ENCODE data around the gene SPG11.
A peak's percentile ranks its signal among the peaks of the same experiment; 100 is the strongest.
"Not testable (repeated sequence)": the region's sequence is repeated elsewhere in the genome, so short reads cannot be mapped to it uniquely, and the experiment has no call there.

SPG11 gene

DNA sequence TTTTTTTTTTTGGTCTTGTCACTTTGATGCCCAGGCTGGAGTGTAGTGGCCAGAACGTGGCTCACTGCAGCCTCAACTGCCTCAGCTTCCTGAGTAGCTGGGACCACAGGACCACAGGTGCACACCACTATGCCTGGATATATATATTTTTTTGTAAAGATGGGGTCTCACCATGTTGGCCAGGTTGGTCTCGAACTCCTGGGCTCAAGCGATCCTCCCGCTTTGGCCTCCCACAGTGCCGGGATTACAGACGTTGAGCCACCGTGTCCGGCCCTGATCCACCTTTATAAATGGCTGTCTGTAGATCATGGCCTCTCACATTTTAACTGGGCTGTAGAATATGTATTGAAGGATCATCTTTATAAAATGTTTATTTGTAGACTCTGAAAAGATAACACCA is 128.4 kb downstream of the SPG11 start:
- Histone ChIP-seq H4K20me1 (ENCODE audit: insufficient read depth, low read length) (no peaks in the 10 kb centered on the region), H3K36me3 (ENCODE audit: insufficient read depth, low read length) (peaks cover 8% of the 10 kb centered on the region; the same call in 1 of the 2 replicates), H3K27me3 (ENCODE audit: insufficient read depth, low read length, poor library complexity) (no peaks in the 10 kb centered on the region), H3K9ac (ENCODE audit: low read depth, low read length) (no peak overlapping the region), H3K9me3 (ENCODE audit: insufficient read depth, low read length, severe bottlenecking) (no peaks in the 10 kb centered on the region), H3K4me1 (ENCODE audit: insufficient read depth, low read length) (peaks cover 26% of the 10 kb centered on the region), H2AFZ (ENCODE audit: low read depth, low read length) (no peak overlapping the region), H3K4me3 (ENCODE audit: low read depth in 1 of 2, low read length in 2 of 2) (no peak overlapping the region), H3K4me2 (ENCODE audit: insufficient read depth, low read length) (no peak overlapping the region), H3K79me2 (ENCODE audit: insufficient read depth, low read length) (peaks cover 36% of the 10 kb centered on the region), H3K27ac (ENCODE audit: low read length) (no peak overlapping the region)
- TF ChIP-seq, protein P1, sequence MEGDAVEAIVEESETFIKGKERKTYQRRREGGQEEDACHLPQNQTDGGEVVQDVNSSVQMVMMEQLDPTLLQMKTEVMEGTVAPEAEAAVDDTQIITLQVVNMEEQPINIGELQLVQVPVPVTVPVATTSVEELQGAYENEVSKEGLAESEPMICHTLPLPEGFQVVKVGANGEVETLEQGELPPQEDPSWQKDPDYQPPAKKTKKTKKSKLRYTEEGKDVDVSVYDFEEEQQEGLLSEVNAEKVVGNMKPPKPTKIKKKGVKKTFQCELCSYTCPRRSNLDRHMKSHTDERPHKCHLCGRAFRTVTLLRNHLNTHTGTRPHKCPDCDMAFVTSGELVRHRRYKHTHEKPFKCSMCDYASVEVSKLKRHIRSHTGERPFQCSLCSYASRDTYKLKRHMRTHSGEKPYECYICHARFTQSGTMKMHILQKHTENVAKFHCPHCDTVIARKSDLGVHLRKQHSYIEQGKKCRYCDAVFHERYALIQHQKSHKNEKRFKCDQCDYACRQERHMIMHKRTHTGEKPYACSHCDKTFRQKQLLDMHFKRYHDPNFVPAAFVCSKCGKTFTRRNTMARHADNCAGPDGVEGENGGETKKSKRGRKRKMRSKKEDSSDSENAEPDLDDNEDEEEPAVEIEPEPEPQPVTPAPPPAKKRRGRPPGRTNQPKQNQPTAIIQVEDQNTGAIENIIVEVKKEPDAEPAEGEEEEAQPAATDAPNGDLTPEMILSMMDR (IDR thresholded peaks at IDR 0.05; ENCODE audit: borderline replicate concordance, extremely low read depth, low read length, poor library complexity, severe bottlenecking): no peak
- TF ChIP-seq EZH2 (IDR thresholded peaks at IDR 0.05; ENCODE audit: borderline replicate concordance, low read depth, low read length, severe bottlenecking): no peak
- no peak for DNase-seq
- ATAC-seq (ENCODE audit: insufficient read depth, low read depth): no peak

DNA sequence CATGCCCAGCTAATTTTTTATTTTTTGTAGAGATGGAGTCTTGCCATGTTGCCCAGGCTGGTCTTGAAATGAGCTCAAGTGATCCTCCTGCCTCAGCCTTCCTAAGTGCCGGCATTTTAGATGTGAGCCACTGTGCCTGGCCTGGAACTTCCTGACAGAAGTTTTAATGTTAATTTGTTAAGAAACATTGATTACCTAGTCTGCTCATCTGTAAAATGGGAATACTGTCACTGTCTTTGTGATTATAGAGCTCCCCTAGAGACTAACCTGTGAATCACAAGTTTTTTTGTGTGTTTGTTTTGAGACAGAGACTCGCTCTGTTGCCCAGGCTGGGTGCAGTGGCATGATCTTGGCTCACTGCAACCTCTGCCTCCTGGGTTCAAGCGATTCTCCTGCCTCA is 130.8 kb downstream of the SPG11 start:
- H2AFZ ChIP-seq (ENCODE audit: low read depth, low read length): no peak overlapping the region
- no peak overlapping the region for H3K4me2 ChIP-seq (ENCODE audit: insufficient read depth, low read length)
- peaks cover 3% of the 10 kb centered on the region; the same call in 1 of the 2 replicates for H3K36me3 ChIP-seq (ENCODE audit: insufficient read depth, low read length)
- no peaks in the 10 kb centered on the region for H4K20me1 ChIP-seq (ENCODE audit: insufficient read depth, low read length)
- H3K9ac ChIP-seq (ENCODE audit: low read depth, low read length): no peak overlapping the region
- peaks cover 16% of the 10 kb centered on the region for H3K79me2 ChIP-seq (ENCODE audit: insufficient read depth, low read length)
- ATAC-seq (ENCODE audit: insufficient read depth, low read depth) (no peak), DNase-seq (no peak)
- TF ChIP-seq, protein P1 (IDR thresholded peaks at IDR 0.05; ENCODE audit: borderline replicate concordance, extremely low read depth, low read length, poor library complexity, severe bottlenecking): peak; percentile 39
- TF ChIP-seq EZH2 (IDR thresholded peaks at IDR 0.05; ENCODE audit: borderline replicate concordance, low read depth, low read length, severe bottlenecking): no peak
- peaks cover 11% of the 10 kb centered on the region for H3K4me1 ChIP-seq (ENCODE audit: insufficient read depth, low read length)
- H3K27me3 ChIP-seq (ENCODE audit: insufficient read depth, low read length, poor library complexity): no peaks in the 10 kb centered on the region
- H3K27ac ChIP-seq (ENCODE audit: low read length): no peak overlapping the region
- no peak overlapping the region for H3K4me3 ChIP-seq (ENCODE audit: low read depth in 1 of 2, low read length in 2 of 2)
- no peaks in the 10 kb centered on the region for H3K9me3 ChIP-seq (ENCODE audit: insufficient read depth, low read length, severe bottlenecking)

- H2AFZ ChIP-seq (ENCODE audit: low read depth, low read length); H3K27me3 ChIP-seq (ENCODE audit: insufficient read depth, low read length, poor library complexity); H3K4me3 ChIP-seq (ENCODE audit: low read depth in 1 of 2, low read length in 2 of 2); H3K9me3 ChIP-seq (ENCODE audit: insufficient read depth, low read length, severe bottlenecking); H3K27ac ChIP-seq (ENCODE audit: low read length); H3K9ac ChIP-seq (ENCODE audit: low read depth, low read length); DNase-seq; H3K36me3 ChIP-seq (ENCODE audit: insufficient read depth, low read length); ATAC-seq (ENCODE audit: insufficient read depth, low read depth); H4K20me1 ChIP-seq (ENCODE audit: insufficient read depth, low read length); H3K4me2 ChIP-seq (ENCODE audit: insufficient read depth, low read length): not testable (repeated sequence)
- Histone ChIP-seq H3K79me2 (ENCODE audit: insufficient read depth, low read length) (peaks cover 12% of the 10 kb centered on the region), H3K4me1 (ENCODE audit: insufficient read depth, low read length) (peaks cover 11% of the 10 kb centered on the region)
These were observed 131.2 kb downstream of the SPG11 start for GRCh38 chr15:44532275-44532674.

GRCh38 chr15:44530653-44531052 is 132.8 kb downstream of the SPG11 start:
- Histone ChIP-seq H3K9ac (ENCODE audit: low read depth, low read length) (no peak overlapping the region), H3K27ac (ENCODE audit: low read length) (no peak overlapping the region), H3K27me3 (ENCODE audit: insufficient read depth, low read length, poor library complexity) (no peaks in the 10 kb centered on the region), H2AFZ (ENCODE audit: low read depth, low read length) (no peak overlapping the region), H3K4me2 (ENCODE audit: insufficient read depth, low read length) (no peak overlapping the region), H3K4me3 (ENCODE audit: low read depth in 1 of 2, low read length in 2 of 2) (no peak overlapping the region), H3K79me2 (ENCODE audit: insufficient read depth, low read length) (no peaks in the 10 kb centered on the region), H3K36me3 (ENCODE audit: insufficient read depth, low read length) (peaks cover 15% of the 10 kb centered on the region; the same call in 1 of the 2 replicates), H3K4me1 (ENCODE audit: insufficient read depth, low read length) (peaks cover 2% of the 10 kb centered on the region), H4K20me1 (ENCODE audit: insufficient read depth, low read length) (no peaks in the 10 kb centered on the region), H3K9me3 (ENCODE audit: insufficient read depth, low read length, severe bottlenecking) (no peaks in the 10 kb centered on the region)
- DNase-seq (no peak), ATAC-seq (ENCODE audit: insufficient read depth, low read depth) (0 out of 3 replicates have a peak, but pooled peaks have one; percentile 39)
- TF ChIP-seq, protein P1 (IDR thresholded peaks at IDR 0.05; ENCODE audit: borderline replicate concordance, extremely low read depth, low read length, poor library complexity, severe bottlenecking): no peak
- TF ChIP-seq EZH2 (IDR thresholded peaks at IDR 0.05; ENCODE audit: borderline replicate concordance, low read depth, low read length, severe bottlenecking): no peak
